Ectodermal cell (in vitro differentiated cells): ENCODE results near the gene SMURF2.

Source experiments
- H3K27ac ChIP-seq: 2 replicates; pipeline ENCODE4 v1.7.0; 2013; ENCODE audit warnings: mild to moderate bottlenecking, low read depth, low read length; ENCODE audit not compliant: insufficient read depth, poor library complexity, severe bottlenecking
- H3K27me3 ChIP-seq: 2 replicates; pipeline ENCODE4 v1.7.0; 2013; ENCODE audit warnings: mild to moderate bottlenecking, low read length; ENCODE audit not compliant: insufficient read depth, control insufficient read depth, poor library complexity, severe bottlenecking
- H3K36me3 ChIP-seq: one replicate; pipeline ENCODE4 v1.7.0; 2013; ENCODE audit warnings: low read length; ENCODE audit not compliant: control insufficient read depth, insufficient read depth
- H3K4me1 ChIP-seq: one replicate; pipeline ENCODE4 v1.7.0; 2013; ENCODE audit warnings: low read length; ENCODE audit not compliant: control insufficient read depth, insufficient read depth
- H3K4me3 ChIP-seq: 2 replicates; pipeline ENCODE4 v1.7.0; 2013; ENCODE audit warnings: low read depth, low read length, control low read depth; ENCODE audit not compliant: insufficient read depth
- H3K9me3 ChIP-seq: 2 replicates; pipeline ENCODE4 v1.7.0; 2013; ENCODE audit warnings: mild to moderate bottlenecking, low read length, moderate library complexity; ENCODE audit not compliant: control insufficient read depth
- WGBS, 2 experiments: methylation state at CpG; one replicate each; pipeline ENCODE4 v1.1.7; 2013; ENCODE audit warnings: missing lambda C conversion rate in 2 of 2; 5-methylcytosine and 5-hydroxymethylcytosine counted together

Gene SMURF2

GRCh38 chr17:64546716-64547115 is 115.4 kb downstream of the SMURF2 start:
- Histone ChIP-seq H3K27me3 (no peaks in the 10 kb centered on the region), H3K27ac (no peak overlapping the region), H3K4me3 (no peak overlapping the region), H3K9me3 (no peaks in the 10 kb centered on the region), H3K4me1 (no peaks in the 10 kb centered on the region), H3K36me3 (no peaks in the 10 kb centered on the region)
- 93 to 96% methylated on average over 7 of the region's 7 CpGs for WGBS, 2 experiments

- Histone ChIP-seq H3K4me3 (no peak overlapping the region), H3K27ac (no peak overlapping the region), H3K36me3 (no peaks in the 10 kb centered on the region), H3K4me1 (no peaks in the 10 kb centered on the region), H3K27me3 (no peaks in the 10 kb centered on the region), H3K9me3 (no peaks in the 10 kb centered on the region)
- WGBS, 2 experiments = no CpG with 5 or more reads among the region's 2 CpGs
Measured at GRCh38 chr17:64544742-64545141, 117.4 kb downstream of the SMURF2 start.

- Histone ChIP-seq H3K27ac (no peak overlapping the region), H3K9me3 (no peaks in the 10 kb centered on the region), H3K4me1 (no peaks in the 10 kb centered on the region), H3K27me3 (no peaks in the 10 kb centered on the region), H3K4me3 (no peak overlapping the region), H3K36me3 (peaks cover 13% of the 10 kb centered on the region)
- WGBS, 2 experiments = 93 to 97% methylated on average over 4 of the region's 5 CpGs
Measured at GRCh38 chr17:64540118-64540776, 121.9 kb downstream of the SMURF2 start.

- no peaks in the 10 kb centered on the region for H3K4me1 ChIP-seq
- H3K36me3 ChIP-seq = peaks cover 22% of the 10 kb centered on the region
- WGBS, 2 experiments = 93 to 95% methylated on average over 7 of the region's 7 CpGs
- no peaks in the 10 kb centered on the region for H3K27me3 ChIP-seq
- H3K9me3 ChIP-seq = no peaks in the 10 kb centered on the region
- no peak overlapping the region for H3K4me3 ChIP-seq
- no peak overlapping the region for H3K27ac ChIP-seq
Measured at GRCh38 chr17:64538508-64539130, 123.5 kb downstream of the SMURF2 start.

- H3K4me3 ChIP-seq = no peak overlapping the region
- WGBS, 2 experiments = 93 to 99% methylated on average over 4 to 5 of the region's 5 CpGs
- H3K27me3 ChIP-seq = no peaks in the 10 kb centered on the region
- H3K9me3 ChIP-seq = no peaks in the 10 kb centered on the region
- no peaks in the 10 kb centered on the region for H3K4me1 ChIP-seq
- H3K36me3 ChIP-seq = peaks cover 31% of the 10 kb centered on the region
- H3K27ac ChIP-seq = no peak overlapping the region
Measured at GRCh38 chr17:64537488-64537887, 124.6 kb downstream of the SMURF2 start.

- no peak overlapping the region for H3K4me3 ChIP-seq
- peaks cover 37% of the 10 kb centered on the region for H3K36me3 ChIP-seq
- H3K27ac ChIP-seq = no peak overlapping the region
- no peaks in the 10 kb centered on the region for H3K9me3 ChIP-seq
- H3K4me1 ChIP-seq = no peaks in the 10 kb centered on the region
- H3K27me3 ChIP-seq = no peaks in the 10 kb centered on the region
- WGBS, 2 experiments = 92 to 95% methylated on average over 2 of the region's 2 CpGs
Measured at GRCh38 chr17:64536913-64537312, 125.2 kb downstream of the SMURF2 start.

GRCh38 chr17:64535357-64535756 is 126.8 kb downstream of the SMURF2 start:
- Histone ChIP-seq H3K36me3 (peaks cover 46% of the 10 kb centered on the region), H3K27me3 (no peaks in the 10 kb centered on the region), H3K4me3 (no peak overlapping the region), H3K9me3 (no peaks in the 10 kb centered on the region), H3K27ac (no peak overlapping the region), H3K4me1 (no peaks in the 10 kb centered on the region)
- 95 to 96% methylated on average over 6 of the region's 6 CpGs for WGBS, 2 experiments

GRCh38 chr17:64534187-64534586 is 127.9 kb downstream of the SMURF2 start:
- Histone ChIP-seq H3K4me3 (no peak overlapping the region), H3K36me3 (peaks cover 58% of the 10 kb centered on the region), H3K9me3 (no peaks in the 10 kb centered on the region), H3K27me3 (no peaks in the 10 kb centered on the region), H3K27ac (no peak overlapping the region), H3K4me1 (no peaks in the 10 kb centered on the region)
- 93 to 95% methylated on average over 3 of the region's 3 CpGs for WGBS, 2 experiments

- no peak overlapping the region for H3K27ac ChIP-seq
- H3K4me1 ChIP-seq = no peaks in the 10 kb centered on the region
- 90 to 94% methylated on average over 2 of the region's 2 CpGs for WGBS, 2 experiments
- no peaks in the 10 kb centered on the region for H3K9me3 ChIP-seq
- peaks cover 62% of the 10 kb centered on the region for H3K36me3 ChIP-seq
- no peak overlapping the region for H3K4me3 ChIP-seq
- no peaks in the 10 kb centered on the region for H3K27me3 ChIP-seq
Measured at GRCh38 chr17:64533784-64534183, 128.3 kb downstream of the SMURF2 start.

- H3K36me3 ChIP-seq = peaks cover 68% of the 10 kb centered on the region
- no peaks in the 10 kb centered on the region for H3K9me3 ChIP-seq
- H3K27ac ChIP-seq = no peak overlapping the region
- H3K27me3 ChIP-seq = no peaks in the 10 kb centered on the region
- no peaks in the 10 kb centered on the region for H3K4me1 ChIP-seq
- 96% methylated on average over 5 of the region's 5 CpGs for WGBS, 2 experiments
- H3K4me3 ChIP-seq = no peak overlapping the region
Measured at GRCh38 chr17:64532409-64532808, 129.7 kb downstream of the SMURF2 start.
